ENCODE measurements around the gene NPR3. TPM values are rescaled to one million over a fixed set of nuclear protein-coding genes. Genes with fewer than 3 reads are reported as not detected.

NPR3 gene
- total RNA-seq, 4 donors from 2014 or later = 0.65 to 2.1 (median 1.5) TPM

GRCh38 chr5:32692036-32692746 lies 18.9 kb upstream of the NPR3 start:
- intact Hi-C loops (cut with DNase I) = no loop called here
- Histone ChIP-seq H3K27ac (replicated peaks in 1 of 4) (peak overlapping the region in 3 of 4 donors; percentile 58 to 63 (median 63)), H3K9me3 (peaks cover 0 to 5% (median 0%) of the 10 kb centered on the region in 4 donors), H3K36me3 (no peaks in the 10 kb centered on the region), H3K4me3 (no peak overlapping the region), H3K27me3 (no peaks in the 10 kb centered on the region), H3K4me1 (peaks cover 9 to 29% (median 23%) of the 10 kb centered on the region in 4 donors)
- WGBS = 12% methylated on average over 3 of the region's 3 CpGs
- peak in 1 of 2 donors; percentile 9 for TF ChIP-seq POLR2AphosphoS5 (IDR thresholded peaks at IDR 0.05)
- TF ChIP-seq POLR2A (IDR thresholded peaks at IDR 0.05; ENCODE audit: low read depth) = no peak
- TF ChIP-seq EP300 (IDR thresholded peaks at IDR 0.05) = no peak
- no peak for DNase-seq (ENCODE audit: extremely low spot score)

- DNase-seq (ENCODE audit: extremely low spot score) = no peak
- Histone ChIP-seq H3K4me3 (no peak overlapping the region), H3K27ac (replicated peaks in 1 of 4) (no peak overlapping the region), H3K4me1 (no peaks in the 10 kb centered on the region), H3K27me3 (no peaks in the 10 kb centered on the region), H3K9me3 (no peaks in the 10 kb centered on the region), H3K36me3 (no peaks in the 10 kb centered on the region)
- intact Hi-C loops (cut with DNase I) = no loop called here
- no peak for TF ChIP-seq EP300 (IDR thresholded peaks at IDR 0.05)
- TF ChIP-seq POLR2A (IDR thresholded peaks at IDR 0.05; ENCODE audit: low read depth) = no peak
- no peak for TF ChIP-seq CTCF (IDR thresholded peaks at IDR 0.05)
- TF ChIP-seq POLR2AphosphoS5 (IDR thresholded peaks at IDR 0.05) = no peak
These were observed 7.2 kb upstream of the NPR3 start for GRCh38 chr5:32703957-32704356.

- Histone ChIP-seq H3K27ac (replicated peaks in 1 of 4) (no peak overlapping the region), H3K27me3 (peaks cover 3 to 26% (median 8%) of the 10 kb centered on the region in 4 donors), H3K4me1 (peaks cover 15 to 33% (median 24%) of the 10 kb centered on the region in 4 donors), H3K4me3 (no peak overlapping the region), H3K9me3 (no peaks in the 10 kb centered on the region), H3K36me3 (no peaks in the 10 kb centered on the region)
- WGBS = 50% methylated on average over 2 of the region's 2 CpGs
- no peak for TF ChIP-seq POLR2AphosphoS5 (IDR thresholded peaks at IDR 0.05)
- TF ChIP-seq CTCF (IDR thresholded peaks at IDR 0.05) = peak; percentile 11 to 37 (median 17)
- no peak for TF ChIP-seq POLR2A (IDR thresholded peaks at IDR 0.05; ENCODE audit: low read depth)
- TF ChIP-seq EP300 (IDR thresholded peaks at IDR 0.05) = no peak
- intact Hi-C loops (cut with DNase I) = no loop called here
- DNase-seq (ENCODE audit: extremely low spot score) = no peak
These were observed 3.6 kb upstream of the NPR3 start for GRCh38 chr5:32707418-32707997.

- intact Hi-C loops (cut with DNase I) = no loop called here
- H3K4me1 ChIP-seq = peaks cover 28 to 47% (median 39%) of the 10 kb centered on the region in 4 donors
- WGBS = 77% methylated on average over 12 of the region's 16 CpGs
- no peaks in the 10 kb centered on the region for H3K36me3 ChIP-seq
- TF ChIP-seq CTCF (IDR thresholded peaks at IDR 0.05) (no peak), POLR2AphosphoS5 (IDR thresholded peaks at IDR 0.05) (no peak), EP300 (IDR thresholded peaks at IDR 0.05) (no peak), POLR2A (IDR thresholded peaks at IDR 0.05; ENCODE audit: low read depth) (no peak)
- no peaks in the 10 kb centered on the region for H3K9me3 ChIP-seq
- no peak overlapping the region for H3K4me3 ChIP-seq
- DNase-seq (ENCODE audit: extremely low spot score) = no peak
- no peak overlapping the region for H3K27ac ChIP-seq (replicated peaks in 1 of 4)
- H3K27me3 ChIP-seq = peaks cover 3 to 40% (median 20%) of the 10 kb centered on the region in 4 donors
These were observed 2.2 kb upstream of the NPR3 start for GRCh38 chr5:32708949-32709348.

All from esophagus muscularis mucosa (tissue), 4 donors.